ENCODE data around the gene CRYBG2. TPM values are rescaled to one million over a fixed set of nuclear protein-coding genes. Genes with fewer than 3 reads are reported as not detected.

CRYBG2 gene
- total RNA-seq, 2 experiments from 2014 or later = 2.2 to 2.6 TPM

- H3K36me3 Mint-ChIP-seq (ENCODE audit: low read depth) = no peaks in the 10 kb centered on the region
- H3K9me3 Mint-ChIP-seq = no peaks in the 10 kb centered on the region
- ChIA-PET CTCF (interaction anchor here (0.9 to 4.1 kb wide), 15 partner anchors 8 to 195 kb away, joined by 3 to 33 read pairs (median 7); partner anchors contain the start of genes CRYBG2 and ZNF593), POLR2A (interaction anchor here (1.0 kb wide), 1 partner anchor 79 kb away, joined by 3 read pairs; no protein-coding TSS in a partner anchor)
- peaks cover 32% of the 10 kb centered on the region for H3K27me3 Mint-ChIP-seq
- H3K4me3 Mint-ChIP-seq = no peak overlapping the region
- no peak overlapping the region for H3K27ac Mint-ChIP-seq
- no peak for DNase-seq
- peaks cover 44% of the 10 kb centered on the region for H3K4me1 Mint-ChIP-seq
Observed at GRCh38 chr1:26364956-26365355, 11.0 kb upstream of the CRYBG2 start.

GRCh38 chr1:26363549-26364448 is 9.9 kb upstream of the CRYBG2 start:
- peak; percentile 87 for DNase-seq
- Mint-ChIP-seq H3K4me3 (no peak overlapping the region), H3K9me3 (no peaks in the 10 kb centered on the region), H3K27ac (peak overlapping the region; percentile 39), H3K27me3 (peaks cover 41% of the 10 kb centered on the region), H3K36me3 (ENCODE audit: low read depth) (no peaks in the 10 kb centered on the region), H3K4me1 (peaks cover 53% of the 10 kb centered on the region)
- CTCF ChIA-PET = interaction anchor here (0.6 to 4.1 kb wide), 26 partner anchors 7 to 236 kb away, joined by 3 to 33 read pairs (median 4); partner anchors contain the start of genes CRYBG2 and ZNF593
- POLR2A ChIA-PET = interaction anchor here (0.6 to 1.0 kb wide), 2 partner anchors 38 to 77 kb away, joined by 3 to 5 read pairs; no protein-coding TSS in a partner anchor

GRCh38 chr1:26362331-26362730 is 8.4 kb upstream of the CRYBG2 start:
- POLR2A ChIA-PET = no interaction called here
- Mint-ChIP-seq H3K27me3 (peaks cover 40% of the 10 kb centered on the region), H3K27ac (peak overlapping the region; percentile 7), H3K36me3 (ENCODE audit: low read depth) (no peaks in the 10 kb centered on the region), H3K4me1 (peaks cover 61% of the 10 kb centered on the region), H3K9me3 (no peaks in the 10 kb centered on the region), H3K4me3 (no peak overlapping the region)
- CTCF ChIA-PET = interaction anchor here (1.2 to 4.1 kb wide), 7 partner anchors 9 to 193 kb away, joined by 3 to 33 read pairs (median 5); partner anchors contain the start of genes CRYBG2 and ZNF593
- no peak for DNase-seq

- DNase-seq = no peak
- H3K27ac Mint-ChIP-seq = no peak overlapping the region
- no peaks in the 10 kb centered on the region for H3K9me3 Mint-ChIP-seq
- H3K4me1 Mint-ChIP-seq = peaks cover 63% of the 10 kb centered on the region
- no peaks in the 10 kb centered on the region for H3K36me3 Mint-ChIP-seq (ENCODE audit: low read depth)
- POLR2A ChIA-PET = no interaction called here
- no peak overlapping the region for H3K4me3 Mint-ChIP-seq
- CTCF ChIA-PET = interaction anchor here (1.2 to 4.1 kb wide), 8 partner anchors 8 to 192 kb away, joined by 3 to 33 read pairs (median 4); partner anchors contain the start of genes CEP85, CRYBG2 and ZNF593
- peaks cover 40% of the 10 kb centered on the region for H3K27me3 Mint-ChIP-seq
Observed at GRCh38 chr1:26361605-26362122, 7.7 kb upstream of the CRYBG2 start.

- Mint-ChIP-seq H3K27me3 (peaks cover 38% of the 10 kb centered on the region), H3K27ac (no peak overlapping the region), H3K9me3 (no peaks in the 10 kb centered on the region), H3K4me3 (peak overlapping the region; percentile 1), H3K4me1 (peaks cover 60% of the 10 kb centered on the region), H3K36me3 (ENCODE audit: low read depth) (no peaks in the 10 kb centered on the region)
- CTCF ChIA-PET = interaction anchor here (1.0 to 4.1 kb wide), 7 partner anchors 14 to 191 kb away, joined by 3 to 33 read pairs (median 4); partner anchors contain the start of genes CEP85 and ZNF593
- DNase-seq = no peak
- POLR2A ChIA-PET = interaction anchor here (0.6 kb wide), 1 partner anchor 180 kb away, joined by 8 read pairs; no protein-coding TSS in a partner anchor
Observed at GRCh38 chr1:26360807-26361604, 7.1 kb upstream of the CRYBG2 start.

GRCh38 chr1:26359981-26360806 is 6.3 kb upstream of the CRYBG2 start:
- H3K4me3 Mint-ChIP-seq = peak overlapping the region; percentile 16

GRCh38 chr1:26358411-26359384 is 4.8 kb upstream of the CRYBG2 start:
- ChIA-PET CTCF (interaction anchor here (0.6 to 2.3 kb wide), 14 partner anchors 9 to 124 kb away, joined by 3 to 11 read pairs (median 3); partner anchors contain the start of genes CEP85 and HMGN2), POLR2A (no interaction called here)
- peak; percentile 82 for DNase-seq
- Mint-ChIP-seq H3K27ac (peak overlapping the region; percentile 73), H3K4me1 (peaks cover 52% of the 10 kb centered on the region), H3K36me3 (ENCODE audit: low read depth) (no peaks in the 10 kb centered on the region), H3K4me3 (no peak overlapping the region), H3K9me3 (no peaks in the 10 kb centered on the region), H3K27me3 (peaks cover 31% of the 10 kb centered on the region)

More at GRCh38 chr1:26359981-26360806, 6.3 kb upstream of the CRYBG2 start:
- H3K4me1 Mint-ChIP-seq = peaks cover 64% of the 10 kb centered on the region
- H3K27me3 Mint-ChIP-seq = peaks cover 37% of the 10 kb centered on the region
- H3K27ac Mint-ChIP-seq = peak overlapping the region; percentile 44
- DNase-seq = peak; percentile 42
- no peaks in the 10 kb centered on the region for H3K9me3 Mint-ChIP-seq
- CTCF ChIA-PET = interaction anchor here (1.0 to 2.2 kb wide), 6 partner anchors 10 to 126 kb away, joined by 3 to 11 read pairs (median 3); partner anchors contain the start of gene CEP85
- H3K36me3 Mint-ChIP-seq (ENCODE audit: low read depth) = no peaks in the 10 kb centered on the region
- POLR2A ChIA-PET = interaction anchor here (0.6 kb wide), 1 partner anchor 181 kb away, joined by 8 read pairs; no protein-coding TSS in a partner anchor

GRCh38 chr1:26357121-26357602 is 3.2 kb upstream of the CRYBG2 start:
- POLR2A ChIA-PET = no interaction called here

GRCh38 chr1:26356106-26356505 is 2.2 kb upstream of the CRYBG2 start:
- no peaks in the 10 kb centered on the region for H3K36me3 Mint-ChIP-seq (ENCODE audit: low read depth)
- CTCF ChIA-PET = interaction anchor here (1.7 kb wide), 1 partner anchor 9 kb away, joined by 6 read pairs; no protein-coding TSS in a partner anchor
- DNase-seq = no peak
- no peak overlapping the region for H3K4me3 Mint-ChIP-seq
- peaks cover 17% of the 10 kb centered on the region for H3K27me3 Mint-ChIP-seq
- no peak overlapping the region for H3K27ac Mint-ChIP-seq
- H3K4me1 Mint-ChIP-seq = peaks cover 40% of the 10 kb centered on the region
- H3K9me3 Mint-ChIP-seq = no peaks in the 10 kb centered on the region
- POLR2A ChIA-PET = no interaction called here

More at GRCh38 chr1:26357121-26357602, 3.2 kb upstream of the CRYBG2 start:
- Mint-ChIP-seq H3K4me1 (peaks cover 45% of the 10 kb centered on the region), H3K27me3 (peaks cover 26% of the 10 kb centered on the region), H3K27ac (no peak overlapping the region), H3K4me3 (no peak overlapping the region), H3K36me3 (ENCODE audit: low read depth) (no peaks in the 10 kb centered on the region), H3K9me3 (no peaks in the 10 kb centered on the region)
- DNase-seq = no peak
- CTCF ChIA-PET = interaction anchor here (1.0 to 2.3 kb wide), 5 partner anchors 8 to 123 kb away, joined by 3 to 7 read pairs (median 6); partner anchors contain the start of gene CEP85

- DNase-seq = no peak
- ChIA-PET POLR2A (no interaction called here), CTCF (interaction anchor here (1.3 to 3.4 kb wide), 3 partner anchors 8 to 66 kb away, joined by 3 to 15 read pairs (median 5); no protein-coding TSS in a partner anchor)
- Mint-ChIP-seq H3K9me3 (no peaks in the 10 kb centered on the region), H3K4me1 (peaks cover 28% of the 10 kb centered on the region), H3K27me3 (peaks cover 9% of the 10 kb centered on the region), H3K36me3 (ENCODE audit: low read depth) (no peaks in the 10 kb centered on the region), H3K4me3 (no peak overlapping the region), H3K27ac (no peak overlapping the region)
Observed at GRCh38 chr1:26354972-26355371, 1.0 kb upstream of the CRYBG2 start.

All from activated CD4-positive, alpha-beta T cell treated with anti-CD3 and anti-CD28 coated beads, Interleukin-2, amount 10 ng/mL, durations not matched to agents 7 days and 5 days (primary cell).